Activated CD4-positive, alpha-beta T cell treated with anti-CD3 and anti-CD28 coated beads, Interleukin-2, amount 10 ng/mL, durations not matched to agents 24 days and 14 days (primary cell): Measurements from ENCODE around the gene SLC44A5. TPM values are rescaled to one million over a fixed set of nuclear protein-coding genes. Genes with fewer than 3 reads are reported as not detected.
"Not testable (repeated sequence)": the region's sequence is repeated elsewhere in the genome, so short reads cannot be mapped to it uniquely, and the experiment has no call there.

Experiments
- DNase-seq: peaks from one replicate; pipeline ENCODE4 v3.0.0; 2022
- H3K27ac Mint-ChIP-seq: one replicate; pipeline ENCODE4 v1.8.0; 2022; ENCODE audit warnings: mild to moderate bottlenecking, mixed read lengths
- H3K27me3 Mint-ChIP-seq: one replicate; pipeline ENCODE4 v1.8.0; 2022; ENCODE audit warnings: mixed read lengths
- H3K36me3 Mint-ChIP-seq: one replicate; pipeline ENCODE4 v1.8.0; 2022; ENCODE audit warnings: low read depth, mild to moderate bottlenecking, mixed read lengths
- H3K4me1 Mint-ChIP-seq: one replicate; pipeline ENCODE4 v1.8.0; 2021; ENCODE audit warnings: mixed read lengths
- H3K4me3 Mint-ChIP-seq: one replicate; pipeline ENCODE4 v1.8.0; 2022; ENCODE audit warnings: mild to moderate bottlenecking, moderate library complexity, mixed read lengths
- H3K9me3 Mint-ChIP-seq: one replicate; pipeline ENCODE4 v1.8.0; 2021; ENCODE audit warnings: mixed read lengths
- intact Hi-C: fragments of 100-400 bp; cut with micrococcal nuclease; formaldehyde crosslinking; loops from one replicate; pipeline ENCODE4 v1.15.1; 2023
- total RNA-seq: library from RNA; stranded (reverse); gene quantifications from 2 replicates; pipeline ENCODE4 v1.2.3, GENCODE V29; 2022

SLC44A5 gene
- total RNA-seq, 1 donor from 2014 or later = not detected

DNA sequence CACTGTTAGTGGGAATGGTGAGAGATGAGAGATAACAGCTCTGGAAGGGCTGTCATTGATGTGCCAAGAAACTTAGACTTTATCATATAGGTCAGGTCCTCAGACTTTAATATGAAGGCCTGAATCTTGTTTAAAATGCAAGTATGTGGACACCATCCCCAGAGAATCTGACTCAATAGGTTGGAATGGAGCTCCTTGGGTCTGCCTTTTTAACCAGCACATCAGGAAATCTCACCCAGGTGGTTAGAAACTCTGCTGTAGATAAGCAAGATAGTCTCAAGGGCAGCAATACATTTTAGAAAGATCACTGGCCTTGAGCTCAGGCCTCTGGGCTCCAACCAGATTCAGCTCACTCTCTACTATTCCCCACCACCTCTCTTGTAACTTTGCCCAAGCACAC is 180.4 kb downstream of the SLC44A5 start:
- no peak overlapping the region for H3K4me3 Mint-ChIP-seq
- H3K27me3 Mint-ChIP-seq = no peaks in the 10 kb centered on the region
- H3K4me1 Mint-ChIP-seq = no peaks in the 10 kb centered on the region
- H3K9me3 Mint-ChIP-seq = no peaks in the 10 kb centered on the region
- no peak for DNase-seq
- intact Hi-C loops = no loop called here
- no peaks in the 10 kb centered on the region for H3K36me3 Mint-ChIP-seq
- H3K27ac Mint-ChIP-seq = no peak overlapping the region

DNA sequence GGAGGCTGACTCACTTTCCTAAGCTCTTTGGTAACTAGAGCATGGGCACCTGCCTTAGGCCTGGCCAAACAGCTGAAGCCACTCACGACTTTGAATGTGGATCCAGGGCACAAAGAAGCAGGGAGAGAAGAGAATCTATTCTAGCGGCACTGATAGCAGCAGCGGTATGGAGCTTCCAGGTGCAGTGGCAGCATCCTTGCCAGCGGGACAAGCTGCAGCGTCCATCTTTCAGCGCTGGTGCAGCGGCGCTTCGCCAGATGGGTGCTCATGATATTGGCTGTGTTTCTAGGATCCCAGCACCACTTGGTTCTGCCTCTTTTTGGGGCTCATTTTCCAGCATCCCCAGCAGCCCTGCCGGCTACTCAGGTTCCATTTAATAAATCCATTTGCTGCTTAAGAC is 184.2 kb downstream of the SLC44A5 start:
- no peaks in the 10 kb centered on the region for H3K9me3 Mint-ChIP-seq
- DNase-seq = no peak
- no peaks in the 10 kb centered on the region for H3K27me3 Mint-ChIP-seq
- H3K27ac Mint-ChIP-seq = no peak overlapping the region
- H3K4me1 Mint-ChIP-seq = no peaks in the 10 kb centered on the region
- no peaks in the 10 kb centered on the region for H3K36me3 Mint-ChIP-seq
- intact Hi-C loops = no loop called here
- no peak overlapping the region for H3K4me3 Mint-ChIP-seq

DNA sequence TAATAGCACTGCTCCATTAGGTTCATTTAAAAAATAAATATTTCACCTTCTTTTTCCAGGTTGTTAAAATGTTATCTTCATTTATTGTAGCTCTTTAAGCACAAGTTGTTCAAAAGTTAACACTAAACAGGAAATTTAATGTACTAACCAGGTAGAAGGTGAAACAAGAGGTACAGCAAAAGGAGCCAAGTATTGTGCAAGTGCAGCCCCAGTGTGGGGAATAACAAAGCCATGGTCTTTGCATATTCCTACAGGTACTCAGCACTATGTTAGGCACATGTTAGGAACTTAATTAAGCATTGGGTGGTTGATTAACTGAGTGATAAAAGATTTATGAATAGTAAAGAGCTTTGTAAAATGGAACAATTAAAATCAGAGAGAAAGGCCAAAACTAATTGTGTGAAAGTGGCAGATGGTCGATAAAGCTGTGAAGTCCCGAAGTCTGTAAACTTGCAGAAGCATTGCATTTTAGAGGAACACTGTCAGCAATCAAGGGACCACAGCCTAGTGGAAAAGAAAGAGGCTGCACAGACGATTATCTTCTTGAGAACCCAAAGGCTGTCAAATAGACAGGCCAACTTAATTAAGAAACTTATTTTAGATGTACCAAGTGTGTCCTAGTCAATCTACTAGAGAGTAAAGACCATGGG is 185.8 kb downstream of the SLC44A5 start:
- H3K27ac Mint-ChIP-seq = no peak overlapping the region
- no peaks in the 10 kb centered on the region for H3K36me3 Mint-ChIP-seq
- no peaks in the 10 kb centered on the region for H3K27me3 Mint-ChIP-seq
- intact Hi-C loops = no loop called here
- H3K4me1 Mint-ChIP-seq = no peaks in the 10 kb centered on the region
- H3K4me3 Mint-ChIP-seq = no peak overlapping the region
- no peak for DNase-seq
- H3K9me3 Mint-ChIP-seq = no peaks in the 10 kb centered on the region

GRCh38 chr1:75423616-75424015 is 187.3 kb downstream of the SLC44A5 start:
- H3K27me3 Mint-ChIP-seq = no peaks in the 10 kb centered on the region
- H3K27ac Mint-ChIP-seq = no peak overlapping the region
- intact Hi-C loops = no loop called here
- no peaks in the 10 kb centered on the region for H3K36me3 Mint-ChIP-seq
- no peak overlapping the region for H3K4me3 Mint-ChIP-seq
- no peak for DNase-seq
- H3K9me3 Mint-ChIP-seq = no peaks in the 10 kb centered on the region
- no peaks in the 10 kb centered on the region for H3K4me1 Mint-ChIP-seq

DNA sequence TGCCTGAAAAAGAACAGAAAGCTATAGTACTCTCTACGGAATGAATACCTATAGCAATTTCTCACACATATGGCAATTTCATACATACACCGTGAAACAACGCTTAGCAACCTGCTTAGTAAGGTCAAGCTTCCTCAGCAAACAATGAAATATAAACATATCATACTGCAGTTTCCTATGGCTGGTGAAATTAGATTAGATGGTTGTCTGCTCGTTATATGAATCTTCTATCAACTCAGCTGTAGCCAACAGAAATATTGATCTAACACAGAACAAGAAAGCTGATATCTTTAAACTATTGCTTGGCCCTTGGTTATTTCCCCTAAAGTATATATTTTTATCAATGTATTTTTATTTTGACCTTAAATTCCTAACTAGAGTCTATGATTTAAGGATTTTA is 187.8 kb downstream of the SLC44A5 start:
- DNase-seq = no peak
- H3K27ac Mint-ChIP-seq = no peak overlapping the region

DNA sequence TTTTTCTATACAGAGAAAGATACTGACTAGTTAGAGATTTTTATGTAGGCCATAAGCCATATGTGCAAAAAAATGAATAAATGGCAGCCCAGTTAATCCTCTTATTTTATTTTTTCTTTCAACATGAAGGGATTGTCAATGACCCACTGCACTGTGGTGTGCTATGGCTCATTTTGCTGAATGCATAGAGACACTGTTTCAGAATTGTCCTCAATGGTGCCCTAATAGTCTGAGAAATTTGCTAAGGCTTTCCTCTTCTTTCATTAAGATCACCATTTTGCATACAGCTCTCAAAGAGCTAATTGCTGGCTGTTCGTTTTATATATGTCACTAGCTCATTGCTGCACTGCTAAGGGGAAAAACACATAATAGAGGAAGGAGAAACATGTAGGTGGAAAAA is 189.5 kb downstream of the SLC44A5 start:
- Mint-ChIP-seq H3K36me3 (no peaks in the 10 kb centered on the region), H3K9me3 (no peaks in the 10 kb centered on the region), H3K4me1 (no peaks in the 10 kb centered on the region), H3K4me3 (no peak overlapping the region), H3K27ac (no peak overlapping the region), H3K27me3 (no peaks in the 10 kb centered on the region)
- intact Hi-C loops = no loop called here
- no peak for DNase-seq

More for the DNA sequence above, 187.8 kb downstream of the SLC44A5 start:
- Mint-ChIP-seq H3K4me1 (no peaks in the 10 kb centered on the region), H3K4me3 (no peak overlapping the region), H3K9me3 (no peaks in the 10 kb centered on the region), H3K27me3 (no peaks in the 10 kb centered on the region), H3K36me3 (no peaks in the 10 kb centered on the region)
- intact Hi-C loops = no loop called here

GRCh38 chr1:75415187-75415586 is 195.7 kb downstream of the SLC44A5 start:
- intact Hi-C loops = no loop called here
- DNase-seq = no peak
- Mint-ChIP-seq H3K9me3 (no peaks in the 10 kb centered on the region), H3K27me3 (no peaks in the 10 kb centered on the region), H3K4me1 (no peaks in the 10 kb centered on the region), H3K27ac (no peak overlapping the region), H3K36me3 (no peaks in the 10 kb centered on the region), H3K4me3 (no peak overlapping the region)

DNA sequence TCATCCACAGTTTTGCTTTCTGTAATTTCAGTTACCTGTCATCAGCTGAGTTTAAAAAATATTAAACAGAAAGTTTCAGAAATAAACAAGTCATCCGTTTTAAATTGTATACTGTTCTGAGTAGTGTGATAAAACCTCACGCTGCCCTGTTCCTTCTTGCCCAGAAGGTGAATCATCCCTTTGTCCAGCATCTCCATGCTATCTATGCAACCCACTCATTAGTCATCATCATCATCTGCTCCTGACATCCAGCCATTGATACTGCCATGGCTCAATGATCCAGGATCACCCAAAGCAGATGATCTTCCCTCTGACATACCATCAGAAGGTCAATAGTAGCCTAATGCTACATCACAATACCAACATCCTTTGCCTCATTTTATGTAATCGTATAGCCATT is 198.3 kb downstream of the SLC44A5 start:
- intact Hi-C loops = no loop called here
- Mint-ChIP-seq H3K27ac (no peak overlapping the region), H3K36me3 (no peaks in the 10 kb centered on the region), H3K4me3 (no peak overlapping the region), H3K9me3 (no peaks in the 10 kb centered on the region), H3K27me3 (no peaks in the 10 kb centered on the region), H3K4me1 (no peaks in the 10 kb centered on the region)
- DNase-seq = no peak

GRCh38 chr1:75404681-75405080 is 206.2 kb downstream of the SLC44A5 start:
- H3K4me3 Mint-ChIP-seq, H3K27ac Mint-ChIP-seq, H3K36me3 Mint-ChIP-seq, intact Hi-C loops, H3K4me1 Mint-ChIP-seq, H3K27me3 Mint-ChIP-seq, DNase-seq: not testable (repeated sequence)
- H3K9me3 Mint-ChIP-seq = peaks cover 14% of the 10 kb centered on the region

DNA sequence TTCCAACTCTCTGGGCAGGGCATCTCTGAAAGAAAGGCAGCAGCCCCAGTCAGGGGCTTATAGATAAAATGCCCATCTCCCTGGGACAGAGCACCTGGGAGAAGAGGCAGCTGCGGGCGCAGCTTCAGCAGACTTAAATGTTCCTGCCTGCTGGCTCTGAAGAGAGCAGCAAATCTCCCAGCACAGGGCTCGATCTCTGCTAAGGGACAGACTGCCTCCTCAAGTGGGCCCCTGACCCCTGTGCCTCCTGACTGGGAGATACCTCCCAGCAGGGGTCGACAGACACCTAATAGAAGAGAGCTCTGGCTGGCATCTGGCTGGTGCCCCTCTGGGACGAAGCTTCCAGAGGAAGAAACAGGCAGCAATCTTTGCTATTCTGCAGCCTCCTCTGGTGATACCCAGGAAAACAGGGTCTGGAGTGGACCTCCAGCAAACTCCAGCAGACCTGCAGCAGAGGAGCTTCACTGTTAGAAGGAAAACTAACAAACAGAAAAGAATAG is 207.7 kb downstream of the SLC44A5 start:
- H3K36me3 Mint-ChIP-seq, DNase-seq, H3K4me1 Mint-ChIP-seq, H3K27ac Mint-ChIP-seq, H3K4me3 Mint-ChIP-seq, intact Hi-C loops, H3K27me3 Mint-ChIP-seq: not testable (repeated sequence)
- peaks cover 14% of the 10 kb centered on the region for H3K9me3 Mint-ChIP-seq

DNA sequence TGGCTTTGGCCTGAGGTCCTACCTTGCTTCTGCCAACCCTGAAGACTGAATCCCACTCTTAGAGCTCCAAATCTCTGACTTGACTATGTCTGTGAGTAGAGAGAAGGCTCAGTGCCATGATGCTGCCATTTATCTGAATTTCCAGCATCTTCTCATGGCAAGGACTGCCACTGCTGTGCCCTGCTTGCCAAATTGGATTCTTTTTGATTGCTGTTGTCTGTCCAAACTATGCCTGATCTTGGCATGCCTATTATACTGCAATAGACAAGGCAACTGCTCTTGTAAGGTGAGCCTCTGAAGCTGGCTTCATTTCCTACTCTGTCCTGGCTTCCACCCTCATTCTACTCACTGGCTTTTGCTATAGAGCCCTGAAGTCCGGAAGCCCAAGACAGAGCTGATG is 210.2 kb downstream of the SLC44A5 start:
- Mint-ChIP-seq H3K27ac (no peak overlapping the region), H3K4me3 (no peak overlapping the region), H3K4me1 (no peaks in the 10 kb centered on the region), H3K9me3 (peaks cover 10% of the 10 kb centered on the region), H3K36me3 (no peaks in the 10 kb centered on the region), H3K27me3 (no peaks in the 10 kb centered on the region)
- intact Hi-C loops = no loop called here
- DNase-seq = no peak

GRCh38 chr1:75396745-75397144 is 214.2 kb downstream of the SLC44A5 start:
- DNase-seq = no peak
- no peak overlapping the region for H3K27ac Mint-ChIP-seq
- intact Hi-C loops = no loop called here

DNA sequence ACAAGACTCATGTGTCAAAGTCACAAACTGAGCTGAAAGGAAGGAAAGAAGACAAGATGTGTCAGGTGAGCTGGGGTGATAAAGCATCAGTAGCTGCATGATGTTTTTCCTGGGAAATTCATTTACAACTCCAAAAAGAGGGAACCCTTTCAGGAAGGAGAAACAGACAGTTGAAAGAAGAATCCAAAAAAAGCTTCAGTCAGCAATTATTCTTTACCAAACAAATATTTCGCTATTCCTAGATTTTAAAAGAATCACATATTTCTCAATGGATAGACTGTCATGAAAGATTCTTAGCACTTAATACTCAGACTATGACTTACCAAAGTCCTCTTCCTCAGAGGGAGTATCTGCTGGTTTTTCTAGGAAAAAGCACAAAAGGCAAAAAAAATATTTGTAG is 214.7 kb downstream of the SLC44A5 start:
- no peak for DNase-seq
- no peaks in the 10 kb centered on the region for H3K27me3 Mint-ChIP-seq
- no peaks in the 10 kb centered on the region for H3K4me1 Mint-ChIP-seq
- intact Hi-C loops = no loop called here
- no peaks in the 10 kb centered on the region for H3K9me3 Mint-ChIP-seq
- H3K27ac Mint-ChIP-seq = no peak overlapping the region
- H3K4me3 Mint-ChIP-seq = no peak overlapping the region
- no peaks in the 10 kb centered on the region for H3K36me3 Mint-ChIP-seq

More at GRCh38 chr1:75396745-75397144, 214.2 kb downstream of the SLC44A5 start:
- Mint-ChIP-seq H3K36me3 (no peaks in the 10 kb centered on the region), H3K27me3 (no peaks in the 10 kb centered on the region), H3K4me1 (no peaks in the 10 kb centered on the region), H3K4me3 (no peak overlapping the region), H3K9me3 (no peaks in the 10 kb centered on the region)

DNA sequence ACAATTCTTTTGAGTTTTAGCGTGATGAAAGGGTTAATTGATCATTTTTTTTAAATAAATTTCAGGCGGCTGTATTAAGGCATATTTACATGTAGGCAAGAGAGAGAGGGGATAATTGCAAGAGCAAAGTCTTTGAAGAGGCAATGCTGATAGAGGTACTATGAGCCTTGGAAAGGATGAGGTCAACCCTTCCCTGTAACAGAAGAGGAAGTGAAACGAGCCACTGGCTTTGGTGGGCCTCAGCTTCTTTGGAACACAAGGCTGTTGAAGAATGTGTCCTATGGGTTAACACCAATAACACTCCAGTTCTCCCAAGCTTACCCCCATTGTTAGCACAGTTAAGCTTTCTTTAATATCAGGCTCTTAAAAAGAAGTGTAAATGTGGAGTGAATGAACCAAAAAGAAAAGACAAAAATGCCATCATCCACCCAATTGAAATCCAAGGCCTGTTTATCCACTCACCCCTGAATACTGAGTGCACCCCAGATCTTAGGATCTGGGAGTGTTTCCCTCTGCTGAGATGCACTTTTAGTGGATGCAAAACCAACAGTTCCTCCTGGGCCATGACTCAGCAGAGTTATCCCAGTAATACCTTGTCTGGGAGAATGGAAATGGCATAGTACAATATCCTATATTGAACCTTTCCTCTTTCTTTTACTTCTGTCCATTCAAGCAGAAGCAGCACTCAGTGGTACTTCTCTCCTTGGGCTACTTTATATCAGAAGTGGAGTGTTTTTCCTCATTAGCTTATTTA is 216.4 kb downstream of the SLC44A5 start:
- Mint-ChIP-seq H3K27ac (no peak overlapping the region), H3K9me3 (no peaks in the 10 kb centered on the region), H3K27me3 (no peaks in the 10 kb centered on the region), H3K36me3 (no peaks in the 10 kb centered on the region), H3K4me1 (no peaks in the 10 kb centered on the region), H3K4me3 (no peak overlapping the region)
- intact Hi-C loops = no loop called here
- no peak for DNase-seq
